GM21390 (cell line): ENCODE results near the gene ANO4.
"Not testable (repeated sequence)": the region's sequence is repeated elsewhere in the genome, so short reads cannot be mapped to it uniquely, and the experiment has no call there.

ENCODE experiments used
- ATAC-seq: cut with Tn5 transposase; IDR thresholded peaks from one replicate; pipeline ENCODE4 v1.9.1; 2021; ENCODE audit not compliant: unreplicated experiment

The ANO4 gene

GRCh38 chr12:101077791-101078528 is 283.4 kb downstream of the ANO4 start:
- ATAC-seq: no peak

- no peak for ATAC-seq
These were observed 284.1 kb downstream of the ANO4 start for GRCh38 chr12:101078536-101079285.

GRCh38 chr12:101082706-101083105 is 288.1 kb downstream of the ANO4 start:
- ATAC-seq: no peak

GRCh38 chr12:101086490-101087135 is 292.0 kb downstream of the ANO4 start:
- ATAC-seq: no peak

- ATAC-seq: no peak
These were observed 293.3 kb downstream of the ANO4 start for GRCh38 chr12:101087920-101088319.

GRCh38 chr12:101089271-101089670 is 294.7 kb downstream of the ANO4 start:
- ATAC-seq: no peak

GRCh38 chr12:101090222-101090621 is 295.6 kb downstream of the ANO4 start:
- ATAC-seq: not testable (repeated sequence)

- ATAC-seq: no peak
These were observed 303.4 kb downstream of the ANO4 start for GRCh38 chr12:101097829-101098580.

GRCh38 chr12:101107032-101107763 is 312.6 kb downstream of the ANO4 start:
- no peak for ATAC-seq

- no peak for ATAC-seq
These were observed 313.6 kb downstream of the ANO4 start for GRCh38 chr12:101108130-101108529.

- no peak for ATAC-seq
These were observed 316.3 kb downstream of the ANO4 start for GRCh38 chr12:101110866-101111265.

- no peak for ATAC-seq
These were observed 316.9 kb downstream of the ANO4 start for GRCh38 chr12:101111441-101111840.

- ATAC-seq: peak; percentile 69
These were observed 320.8 kb downstream of the ANO4 start for GRCh38 chr12:101115326-101115725.

- ATAC-seq: no peak
These were observed 322.3 kb downstream of the ANO4 start for GRCh38 chr12:101116911-101117310.

GRCh38 chr12:101117842-101118241 is 323.3 kb downstream of the ANO4 start:
- no peak for ATAC-seq

- no peak for ATAC-seq
These were observed 333.1 kb downstream of the ANO4 start for GRCh38 chr12:101127521-101128219.

GRCh38 chr12:101145777-101146431 is 351.3 kb downstream of the ANO4 start:
- not testable (repeated sequence) for ATAC-seq

- no peak for ATAC-seq
These were observed 370.7 kb downstream of the ANO4 start for GRCh38 chr12:101165319-101165718.

- no peak for ATAC-seq
These were observed 372.3 kb downstream of the ANO4 start for GRCh38 chr12:101166866-101167265.
